GM04503 (cell line): ENCODE measurements around the gene CITED1.

Experiments used
- DNase-seq: peaks from one replicate; pipeline ENCODE4 v3.0.0-alpha.2; 2012; ENCODE audit warnings: low read depth

CITED1 gene

DNA sequence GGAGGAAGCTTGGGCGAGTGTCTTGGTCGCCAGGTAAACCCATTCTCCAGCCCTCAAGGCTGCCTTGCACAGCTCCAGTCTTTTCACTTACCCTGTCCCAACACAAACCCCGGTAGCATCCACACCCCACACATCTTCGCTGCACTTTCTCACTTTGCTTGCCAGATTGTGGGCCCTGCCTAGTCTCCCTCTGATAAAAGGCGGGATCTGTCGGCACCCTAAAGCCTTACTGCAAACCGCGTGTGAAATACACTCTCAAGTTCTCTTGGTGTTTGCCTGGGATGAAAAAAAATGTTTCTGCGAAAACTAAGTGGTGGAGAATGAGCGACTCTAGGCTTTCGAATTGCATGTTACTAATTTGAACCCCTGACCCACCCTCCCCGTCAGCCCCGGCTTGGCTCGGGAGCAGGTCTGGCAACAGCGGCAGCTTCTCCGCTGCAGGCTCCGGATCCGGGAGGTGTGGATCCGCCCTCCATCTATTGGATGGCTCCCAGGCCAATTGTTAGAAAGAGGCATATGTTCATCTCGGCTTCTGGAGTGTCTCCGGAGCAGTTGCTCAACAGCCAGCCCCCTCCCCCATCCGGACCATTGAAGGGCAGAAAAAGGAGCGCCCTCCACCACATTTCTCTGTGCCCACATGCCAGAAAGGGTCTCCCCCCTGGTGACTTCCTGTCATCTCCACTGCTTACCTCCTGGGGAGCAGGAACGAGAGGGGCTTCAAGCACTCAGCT lies 3.0 kb upstream of the CITED1 start:
- peak; percentile 14 for DNase-seq

DNA sequence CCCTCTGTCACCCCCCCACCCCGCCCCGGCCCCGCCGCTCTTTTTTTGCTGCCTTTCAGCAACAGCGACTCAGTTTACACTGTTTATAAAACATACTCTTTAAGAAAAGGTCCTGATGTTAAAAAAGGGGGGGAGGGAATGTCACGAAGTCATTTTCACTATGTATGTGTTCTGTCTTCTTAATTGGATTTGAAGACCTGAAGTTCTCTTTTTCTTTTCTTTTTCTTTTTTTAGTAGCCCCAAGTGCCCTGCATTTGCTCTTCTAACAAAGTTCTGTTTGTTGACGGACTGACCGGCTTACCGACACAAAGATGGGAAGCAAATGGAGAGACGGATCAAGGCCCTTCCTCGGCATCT lies 2.5 kb upstream of the CITED1 start:
- no peak for DNase-seq

GRCh38 chrX:72307646-72308051 lies 1.9 kb upstream of the CITED1 start:
- no peak for DNase-seq

GRCh38 chrX:72306851-72307645 lies 1.3 kb upstream of the CITED1 start:
- peak; percentile 11 for DNase-seq

GRCh38 chrX:72306085-72306801 lies 529 bp upstream of the CITED1 start:
- DNase-seq = no peak

- DNase-seq = no peak
Observed at GRCh38 chrX:72304877-72305276, 837 bp downstream of the CITED1 start.

DNA sequence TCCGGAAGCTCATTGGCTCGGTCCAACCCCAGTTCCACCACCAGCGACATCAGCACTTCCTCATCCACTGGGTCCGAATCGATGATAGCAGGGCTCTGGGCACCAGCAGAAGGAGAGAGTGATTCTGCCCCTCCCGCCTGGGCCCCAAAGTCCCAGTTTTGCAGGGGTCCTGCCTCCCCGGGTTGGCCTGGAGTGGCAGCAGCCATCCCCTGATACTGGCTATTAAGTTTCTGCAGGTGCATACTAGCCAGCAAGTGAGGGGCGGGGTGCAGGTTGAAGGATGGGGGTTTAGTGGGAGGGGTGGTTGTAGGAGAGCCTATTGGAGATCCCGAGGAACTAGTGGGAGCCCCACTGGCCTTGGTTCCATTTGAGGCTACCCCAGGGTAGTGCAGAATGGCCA lies 3.9 kb downstream of the CITED1 start:
- no peak for DNase-seq

- no peak for DNase-seq
Observed at GRCh38 chrX:72299891-72300630, 5.7 kb downstream of the CITED1 start.

DNA sequence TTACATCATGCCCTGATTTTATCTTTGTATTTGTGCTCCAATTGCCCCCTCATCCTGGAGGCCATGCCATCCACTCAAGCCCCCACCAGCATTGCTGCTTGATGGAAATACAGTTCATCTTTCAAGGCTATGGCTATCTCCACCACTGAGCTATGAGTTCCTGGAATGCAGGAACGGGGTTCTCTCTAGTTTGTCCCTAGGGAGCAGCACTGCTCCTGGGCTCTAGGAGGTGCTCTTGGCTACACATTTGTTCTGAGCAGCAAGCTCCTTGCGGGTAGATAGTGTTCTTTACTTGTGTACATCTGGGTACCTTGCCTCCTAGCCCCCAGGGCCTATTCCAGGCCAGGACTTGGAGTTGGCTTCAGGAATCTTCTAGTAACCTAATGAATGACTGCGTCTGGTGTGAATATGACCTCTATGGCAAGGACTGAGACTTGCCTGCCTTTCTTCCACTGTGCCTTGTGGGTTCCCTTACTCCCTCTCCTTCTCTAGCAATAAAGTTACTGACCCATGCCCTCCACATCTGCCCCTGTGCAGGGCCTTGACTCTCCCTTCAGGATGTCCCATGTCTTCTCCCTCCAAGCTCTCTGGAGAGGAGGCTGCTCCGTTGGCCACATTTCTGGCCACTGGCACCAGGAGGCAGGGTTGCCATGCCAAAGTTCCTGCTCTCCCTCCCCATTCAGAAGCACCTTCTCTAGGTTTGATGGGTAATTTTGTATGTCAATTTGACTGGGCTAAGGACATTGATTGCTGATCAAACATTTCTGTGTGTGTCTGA lies 7.6 kb downstream of the CITED1 start:
- no peak for DNase-seq

DNA sequence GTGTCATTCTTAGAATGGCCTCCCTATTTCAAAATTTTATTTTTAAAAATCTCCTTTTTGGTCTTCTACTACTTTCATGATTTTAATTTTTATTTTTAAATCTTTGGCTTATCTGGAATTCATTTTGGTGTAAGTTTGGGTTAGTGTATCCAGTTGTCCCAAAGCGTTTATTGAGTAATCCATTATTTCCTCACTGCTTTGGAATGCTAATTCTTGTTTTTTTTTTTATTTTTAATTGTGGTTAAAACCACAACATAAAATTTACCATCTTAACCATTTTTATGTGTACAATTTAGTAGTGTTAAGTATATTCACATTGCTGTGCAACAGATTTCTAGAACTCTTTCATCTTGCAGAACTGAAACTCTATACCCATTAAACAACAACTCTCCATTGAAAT lies 8.7 kb downstream of the CITED1 start:
- peak; percentile 27 for DNase-seq

DNA sequence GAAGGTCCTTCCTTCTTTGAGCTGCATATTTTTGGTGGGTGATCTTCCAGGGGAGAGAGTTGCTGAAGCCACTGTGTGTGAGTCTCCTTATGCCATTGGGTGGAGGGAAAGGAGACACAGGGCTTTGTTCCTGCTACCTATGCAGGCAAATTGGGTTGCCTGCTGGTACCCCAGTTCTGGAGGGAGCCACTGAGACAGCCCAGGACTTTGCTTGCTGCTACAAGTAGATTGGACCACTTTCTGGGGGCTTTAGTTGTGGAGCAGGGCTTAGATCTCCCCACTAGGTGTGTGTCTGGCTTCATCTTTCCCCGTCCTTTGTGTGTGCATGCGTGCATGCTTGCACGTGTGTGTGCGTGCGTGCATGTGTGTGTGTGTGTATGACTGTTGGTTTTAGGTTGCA lies 10.0 kb downstream of the CITED1 start:
- DNase-seq = no peak

GRCh38 chrX:72294497-72294896 lies 11.2 kb downstream of the CITED1 start:
- no peak for DNase-seq

GRCh38 chrX:72282302-72282701 lies 23.4 kb downstream of the CITED1 start:
- no peak for DNase-seq

- DNase-seq = no peak
Observed at GRCh38 chrX:72280321-72280845, 25.3 kb downstream of the CITED1 start.

DNA sequence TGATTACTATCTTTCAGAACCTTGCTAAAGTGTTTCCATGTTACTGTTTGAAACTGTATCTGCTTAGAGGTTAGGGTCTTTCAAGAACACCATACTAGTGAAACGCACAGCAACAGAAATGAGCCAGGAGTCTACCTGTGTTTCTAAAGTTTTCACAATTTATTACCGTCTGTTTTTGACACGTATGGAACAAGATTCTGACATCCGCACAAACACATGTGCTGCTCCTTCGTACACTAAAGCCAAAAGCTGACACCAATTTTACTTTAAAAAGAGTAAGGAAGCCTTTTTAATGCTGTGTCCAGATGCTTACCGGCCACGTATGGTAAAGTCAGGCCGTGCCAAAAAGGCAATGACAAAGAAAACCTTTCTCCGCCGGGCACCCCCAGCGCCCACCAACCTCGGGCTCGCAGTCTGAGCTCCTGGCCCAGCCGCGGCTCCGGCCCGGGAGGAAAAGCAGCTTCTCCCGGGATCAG lies 29.2 kb downstream of the CITED1 start:
- DNase-seq = no peak

GRCh38 chrX:72274526-72274925 lies 31.2 kb downstream of the CITED1 start:
- no peak for DNase-seq

GRCh38 chrX:72273718-72274117 lies 32.0 kb downstream of the CITED1 start:
- DNase-seq = no peak

GRCh38 chrX:72272868-72273267 lies 32.8 kb downstream of the CITED1 start:
- DNase-seq = no peak

DNA sequence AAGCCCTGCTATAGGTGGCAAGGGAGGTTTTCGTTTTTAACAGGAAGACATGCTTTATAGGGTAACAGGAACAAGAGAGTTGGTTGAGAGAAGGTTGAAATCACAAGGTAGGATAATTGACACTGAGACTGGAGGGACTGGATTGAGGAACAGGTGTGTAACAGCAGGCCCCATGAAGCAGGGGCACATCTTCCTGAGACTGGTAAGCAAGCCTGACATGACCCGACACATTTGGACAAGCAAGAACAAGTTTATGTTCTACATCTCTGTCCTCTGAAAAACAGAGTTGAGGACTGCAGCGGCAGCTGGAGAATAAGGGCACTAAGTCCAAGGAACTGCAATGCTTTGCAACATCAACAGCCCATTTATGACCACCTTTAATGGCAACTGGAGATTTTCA lies 33.9 kb downstream of the CITED1 start:
- DNase-seq = no peak

GRCh38 chrX:72271091-72271788 lies 34.5 kb downstream of the CITED1 start:
- no peak for DNase-seq
